ENCODE measurements around the gene NPAS2. TPM values are rescaled to one million over a fixed set of nuclear protein-coding genes. Genes with fewer than 3 reads are reported as not detected.

Gene NPAS2
- polyA plus RNA-seq, 1 donor (not counting 4 experiments of a cell fraction or from before 2014, with no cell fraction given), result 17.7 TPM

DNA sequence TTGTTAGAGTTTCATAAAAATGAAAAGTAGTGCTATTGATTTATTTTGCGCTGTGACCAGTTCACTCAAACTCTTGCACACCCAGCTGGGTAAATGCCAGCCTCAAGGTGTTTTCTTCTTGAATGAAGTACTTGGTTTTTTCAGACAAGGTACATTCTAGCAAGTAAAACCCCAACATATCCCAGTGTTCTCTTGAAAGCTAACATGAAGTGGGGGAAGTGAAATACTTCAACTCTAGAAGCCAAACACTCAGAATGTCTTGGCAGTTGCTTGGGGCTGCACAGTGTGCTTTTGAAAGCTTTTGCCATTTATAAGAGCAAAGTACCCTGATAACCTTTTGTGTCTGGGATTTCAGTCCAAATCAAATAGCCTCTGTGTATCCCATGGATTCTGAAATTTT lies 13.4 kb downstream of the NPAS2 start:
- H3K9me1 ChIP-seq (ENCODE audit: control insufficient read depth, extremely low read depth, insufficient read depth, low read length), result no peaks in the 10 kb centered on the region
- H3K79me2 ChIP-seq (ENCODE audit: control insufficient read depth, insufficient read depth, low read length), result peaks cover 58% of the 10 kb centered on the region
- peaks cover 16% of the 10 kb centered on the region for H4K20me1 ChIP-seq (ENCODE audit: control insufficient read depth, extremely low read depth, insufficient read depth, low read length)
- no peak overlapping the region for H3K9ac ChIP-seq (ENCODE audit: control insufficient read depth, extremely low read depth, insufficient read depth, low read length)
- H3K4me2 ChIP-seq (ENCODE audit: control insufficient read depth, extremely low read depth, insufficient read depth, low read depth, low read length), result no peak overlapping the region
- TF ChIP-seq, protein P1, sequence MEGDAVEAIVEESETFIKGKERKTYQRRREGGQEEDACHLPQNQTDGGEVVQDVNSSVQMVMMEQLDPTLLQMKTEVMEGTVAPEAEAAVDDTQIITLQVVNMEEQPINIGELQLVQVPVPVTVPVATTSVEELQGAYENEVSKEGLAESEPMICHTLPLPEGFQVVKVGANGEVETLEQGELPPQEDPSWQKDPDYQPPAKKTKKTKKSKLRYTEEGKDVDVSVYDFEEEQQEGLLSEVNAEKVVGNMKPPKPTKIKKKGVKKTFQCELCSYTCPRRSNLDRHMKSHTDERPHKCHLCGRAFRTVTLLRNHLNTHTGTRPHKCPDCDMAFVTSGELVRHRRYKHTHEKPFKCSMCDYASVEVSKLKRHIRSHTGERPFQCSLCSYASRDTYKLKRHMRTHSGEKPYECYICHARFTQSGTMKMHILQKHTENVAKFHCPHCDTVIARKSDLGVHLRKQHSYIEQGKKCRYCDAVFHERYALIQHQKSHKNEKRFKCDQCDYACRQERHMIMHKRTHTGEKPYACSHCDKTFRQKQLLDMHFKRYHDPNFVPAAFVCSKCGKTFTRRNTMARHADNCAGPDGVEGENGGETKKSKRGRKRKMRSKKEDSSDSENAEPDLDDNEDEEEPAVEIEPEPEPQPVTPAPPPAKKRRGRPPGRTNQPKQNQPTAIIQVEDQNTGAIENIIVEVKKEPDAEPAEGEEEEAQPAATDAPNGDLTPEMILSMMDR (optimal IDR thresholded peaks at IDR 0.05 in 1 of 3, IDR thresholded peaks at IDR 0.05 in 1 of 3, conservative IDR thresholded peaks at IDR 0.05 in 1 of 3; ENCODE audit: extremely low read depth in 1 of 3, insufficient read depth in 2 of 3, low read length in 3 of 3), result no peak
- no peak for TF ChIP-seq EZH2 (IDR thresholded peaks at IDR 0.05; ENCODE audit: low read length)
- dilution Hi-C loops (cut with MboI; ENCODE audit: extremely low pct_ligation_motif_present, low sequenced_read_pairs), result no loop called here
- peaks cover 7% of the 10 kb centered on the region for H3K4me1 ChIP-seq (ENCODE audit: control insufficient read depth, extremely low read depth, insufficient read depth, low read length)
- H3K4me3 ChIP-seq (ENCODE audit: control insufficient read depth in 2 of 3, extremely low read depth in 1 of 3, insufficient read depth in 2 of 3, low read depth in 1 of 3, low read length in 3 of 3), result no peak overlapping the region
- H3K27me3 ChIP-seq (ENCODE audit: control insufficient read depth, extremely low read depth, insufficient read depth, low read length), result no peaks in the 10 kb centered on the region
- H3K9me3 ChIP-seq (ENCODE audit: control insufficient read depth, low read depth, low read length), result no peaks in the 10 kb centered on the region
- H2AFZ ChIP-seq (ENCODE audit: control insufficient read depth, low read length), result no peak overlapping the region
- no peak overlapping the region for H3K27ac ChIP-seq (ENCODE audit: control insufficient read depth, insufficient read depth, low read length)
- H3K36me3 ChIP-seq (ENCODE audit: control insufficient read depth in 2 of 2, extremely low read depth in 1 of 2, insufficient read depth in 2 of 2, low read length in 2 of 2), result peaks cover 0 to 5% of the 10 kb centered on the region in 2 experiments
- FAIRE-seq (no peak), DNase-seq (ENCODE audit: low read depth, low spot score) (no peak)

DNA sequence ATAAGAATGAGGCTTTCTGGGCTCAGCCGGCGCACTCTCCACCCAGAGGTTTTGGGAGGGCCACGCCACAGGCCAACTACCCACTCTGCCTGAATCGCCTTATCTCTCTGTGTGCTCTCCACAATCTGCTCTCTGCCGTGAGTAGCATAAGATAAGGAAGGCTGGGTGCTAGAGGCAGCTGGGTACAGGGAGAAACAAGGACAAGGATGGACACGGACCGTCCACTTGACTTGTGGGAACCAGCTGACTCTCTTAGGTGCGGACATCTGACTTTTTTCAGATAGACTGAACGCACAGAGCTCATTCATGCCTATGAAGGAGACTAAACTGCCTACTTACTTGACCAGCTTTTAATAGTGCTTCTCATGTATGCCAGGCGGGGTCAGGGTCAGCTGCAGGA lies 14.3 kb downstream of the NPAS2 start:
- TF ChIP-seq, protein P1 (optimal IDR thresholded peaks at IDR 0.05 in 1 of 3, IDR thresholded peaks at IDR 0.05 in 1 of 3, conservative IDR thresholded peaks at IDR 0.05 in 1 of 3; ENCODE audit: extremely low read depth in 1 of 3, insufficient read depth in 2 of 3, low read length in 3 of 3), result no peak
- TF ChIP-seq EZH2 (IDR thresholded peaks at IDR 0.05; ENCODE audit: low read length), result no peak
- H3K9me3 ChIP-seq (ENCODE audit: control insufficient read depth, low read depth, low read length), result no peaks in the 10 kb centered on the region
- H3K4me1 ChIP-seq (ENCODE audit: control insufficient read depth, extremely low read depth, insufficient read depth, low read length), result peaks cover 7% of the 10 kb centered on the region
- H4K20me1 ChIP-seq (ENCODE audit: control insufficient read depth, extremely low read depth, insufficient read depth, low read length), result peaks cover 16% of the 10 kb centered on the region
- H2AFZ ChIP-seq (ENCODE audit: control insufficient read depth, low read length), result no peak overlapping the region
- H3K36me3 ChIP-seq (ENCODE audit: control insufficient read depth in 2 of 2, extremely low read depth in 1 of 2, insufficient read depth in 2 of 2, low read length in 2 of 2), result peaks cover 0 to 5% of the 10 kb centered on the region in 2 experiments
- no peak overlapping the region for H3K4me2 ChIP-seq (ENCODE audit: control insufficient read depth, extremely low read depth, insufficient read depth, low read depth, low read length)
- H3K79me2 ChIP-seq (ENCODE audit: control insufficient read depth, insufficient read depth, low read length), result peaks cover 57% of the 10 kb centered on the region
- no peaks in the 10 kb centered on the region for H3K27me3 ChIP-seq (ENCODE audit: control insufficient read depth, extremely low read depth, insufficient read depth, low read length)
- FAIRE-seq (no peak), DNase-seq (ENCODE audit: low read depth, low spot score) (no peak)
- H3K27ac ChIP-seq (ENCODE audit: control insufficient read depth, insufficient read depth, low read length), result no peak overlapping the region
- no peak overlapping the region for H3K9ac ChIP-seq (ENCODE audit: control insufficient read depth, extremely low read depth, insufficient read depth, low read length)
- no peaks in the 10 kb centered on the region for H3K9me1 ChIP-seq (ENCODE audit: control insufficient read depth, extremely low read depth, insufficient read depth, low read length)
- dilution Hi-C loops (cut with MboI; ENCODE audit: extremely low pct_ligation_motif_present, low sequenced_read_pairs), result no loop called here
- H3K4me3 ChIP-seq (ENCODE audit: control insufficient read depth in 2 of 3, extremely low read depth in 1 of 3, insufficient read depth in 2 of 3, low read depth in 1 of 3, low read length in 3 of 3), result no peak overlapping the region

Data from keratinocyte (primary cell).